ENCODE data around the gene C11orf86.
A peak's percentile ranks its signal among the peaks of the same experiment; 100 is the strongest.
"Not testable (repeated sequence)": the region's sequence is repeated elsewhere in the genome, so short reads cannot be mapped to it uniquely, and the experiment has no call there.

The C11orf86 gene

DNA sequence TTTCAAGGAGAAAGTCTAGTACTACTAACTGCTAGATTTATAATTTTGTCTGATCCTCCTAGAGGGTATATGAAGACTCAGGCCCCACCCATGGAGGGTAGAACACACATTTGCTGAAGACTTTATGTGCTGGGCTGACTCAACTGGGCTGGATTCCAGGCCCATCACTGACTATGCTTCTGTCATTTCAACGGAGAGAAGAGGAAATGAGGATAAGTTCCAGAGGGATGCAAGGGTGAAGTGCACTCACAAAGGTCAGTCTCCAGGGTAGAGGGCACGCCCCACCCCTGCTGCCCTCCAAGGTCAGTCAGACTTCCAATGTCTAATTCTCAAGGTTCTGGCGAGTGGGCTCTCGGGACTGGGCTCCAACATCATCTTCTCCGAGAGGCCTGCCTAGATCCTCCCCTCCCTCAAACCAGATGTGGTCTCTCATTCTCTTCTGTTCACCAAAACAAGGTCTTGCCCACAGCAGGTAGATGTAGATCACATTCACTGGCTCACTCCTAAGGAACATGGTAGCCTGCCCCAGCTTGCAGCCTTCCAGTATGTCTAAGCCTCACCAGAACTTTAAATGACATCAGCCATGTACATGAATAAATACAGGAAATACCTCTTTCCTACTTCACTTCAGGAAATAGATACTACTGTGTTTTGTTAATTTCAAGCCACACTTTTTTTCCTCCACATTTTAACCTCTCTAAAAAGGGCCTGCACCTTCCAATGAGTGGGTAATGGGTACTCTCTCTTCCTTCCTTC, 7.3 kb upstream of the C11orf86 start:
- no peak for DNase-seq

DNA sequence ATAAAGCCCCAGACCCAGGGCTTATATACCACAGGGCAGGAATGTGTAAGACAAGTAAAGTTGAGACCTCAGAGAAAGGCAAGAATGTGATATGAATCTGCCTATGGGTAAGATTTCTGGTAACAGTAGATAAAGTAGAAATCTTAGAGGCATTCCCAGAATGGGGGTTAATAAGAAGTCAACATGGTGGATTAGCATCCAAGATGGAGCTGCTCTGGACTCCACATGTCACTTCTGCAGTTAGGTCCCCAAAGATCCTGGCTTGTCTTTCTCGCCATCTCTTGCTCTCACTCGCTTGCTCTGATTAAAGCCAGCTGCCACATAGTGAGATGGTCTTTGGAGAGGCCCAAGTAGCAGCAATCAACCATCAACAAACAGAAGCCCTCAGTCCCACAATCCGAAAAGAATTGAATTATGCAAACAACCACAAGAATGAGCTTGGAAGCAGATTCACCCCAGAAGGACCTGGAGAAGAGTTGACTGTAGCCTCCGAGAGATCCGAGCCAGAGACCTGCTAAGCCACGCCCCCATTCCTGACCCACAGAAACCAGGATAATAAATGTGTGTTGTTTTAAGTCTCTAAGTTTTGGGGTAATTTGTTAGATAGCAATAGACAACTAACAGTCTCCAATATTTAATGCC, 5.4 kb upstream of the C11orf86 start:
- no peak for DNase-seq

DNA sequence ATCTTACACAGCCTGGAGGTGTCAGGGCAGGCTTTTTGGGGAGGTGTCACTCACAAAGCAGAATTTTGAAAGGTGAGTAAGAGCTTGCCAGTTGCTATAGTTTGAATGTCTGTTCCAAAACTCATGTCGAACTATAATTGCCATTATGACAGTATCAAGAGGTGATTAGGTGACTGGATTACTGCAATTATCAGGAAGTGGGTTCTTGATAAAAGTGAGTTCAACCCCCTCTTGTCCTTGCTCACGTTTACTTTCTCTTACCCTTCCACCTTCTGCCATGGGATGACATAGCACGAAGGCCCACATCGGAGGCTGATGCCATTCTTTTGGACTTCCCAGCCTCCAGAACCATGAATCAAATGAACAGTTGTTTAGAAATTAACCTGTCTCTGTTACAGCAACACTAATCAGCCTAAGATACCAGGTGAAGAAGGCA, 4.7 kb upstream of the C11orf86 start:
- DNase-seq = no peak

DNA sequence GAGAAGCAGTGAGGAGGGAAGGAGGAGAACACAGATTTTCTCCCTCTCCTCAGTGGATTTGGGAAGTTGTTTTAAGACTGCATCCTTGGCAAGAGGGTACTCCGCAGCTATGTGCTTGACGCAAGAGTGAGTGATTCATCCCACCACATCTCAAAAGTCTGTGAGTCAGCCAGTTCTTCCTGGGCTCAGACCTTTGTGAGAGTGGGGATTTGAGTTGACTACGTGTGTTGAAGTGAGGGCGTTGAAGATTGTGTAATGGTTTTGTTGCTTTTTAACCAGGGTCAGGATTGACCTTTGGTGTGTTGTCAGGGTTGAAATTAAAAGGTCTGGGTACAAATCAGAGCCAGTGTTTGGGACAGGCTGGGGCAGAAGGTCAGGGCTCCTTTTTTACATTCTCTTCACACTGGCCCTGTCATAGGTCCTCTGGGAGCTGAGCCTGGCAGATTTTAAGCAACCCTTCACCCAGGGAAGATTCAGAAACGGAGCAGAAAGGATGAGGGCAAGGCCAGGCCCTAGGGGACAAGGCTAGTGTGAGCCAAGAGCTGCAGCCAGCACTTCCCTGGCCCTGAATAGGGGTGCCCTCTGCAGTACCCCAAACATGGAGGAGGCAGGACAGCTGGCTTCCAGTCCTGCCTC, 4.2 kb upstream of the C11orf86 start:
- DNase-seq = no peak

DNA sequence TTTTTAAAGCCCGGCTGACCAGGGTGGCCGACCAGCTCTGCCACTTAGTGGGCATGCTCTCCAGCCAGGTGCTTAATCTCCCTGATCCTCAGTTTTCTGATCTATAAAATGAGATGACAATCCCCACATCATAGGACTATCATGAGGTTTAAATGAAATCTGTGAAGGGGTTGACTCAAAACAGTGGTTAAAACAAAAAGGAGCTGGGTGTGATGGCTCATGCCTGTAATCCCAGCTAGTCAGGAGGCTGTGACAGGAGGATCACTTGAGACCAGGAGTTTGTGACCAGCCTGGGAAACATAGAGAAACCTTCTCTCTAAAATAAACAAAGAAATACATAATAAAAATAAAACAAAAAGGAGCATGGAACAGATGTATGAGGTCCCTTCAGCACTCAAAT, 3.6 kb upstream of the C11orf86 start:
- DNase-seq = no peak

DNA sequence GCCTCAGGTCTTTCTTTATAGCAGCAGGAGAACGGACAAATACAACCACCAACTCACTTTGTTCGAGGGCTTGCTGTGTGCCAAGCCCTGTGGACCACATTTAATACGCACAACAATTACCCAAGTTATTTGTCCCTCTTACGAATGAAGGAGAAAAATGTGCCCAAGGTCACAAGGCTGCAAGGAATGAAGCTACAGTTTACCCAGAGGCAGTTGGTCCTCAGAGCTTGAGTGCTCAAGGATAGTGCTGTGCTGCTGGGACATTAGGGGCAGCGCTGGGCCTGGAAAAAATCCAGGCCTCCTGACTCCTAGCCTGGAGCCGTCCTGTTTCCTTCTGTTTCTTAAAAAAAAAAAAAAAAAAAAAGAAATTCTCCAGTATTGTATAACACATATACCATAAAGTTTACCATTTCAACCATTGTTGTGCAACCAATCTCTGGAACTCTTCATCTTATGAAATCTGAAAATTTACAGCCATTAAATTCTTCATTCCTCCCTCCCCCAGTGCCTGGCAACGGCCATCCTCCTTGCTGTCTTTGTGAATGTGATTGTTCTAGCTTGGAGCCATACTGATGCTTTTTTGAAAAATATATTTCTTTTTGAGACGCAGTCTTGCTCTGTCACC, 1.0 kb upstream of the C11orf86 start:
- no peak for DNase-seq

DNA sequence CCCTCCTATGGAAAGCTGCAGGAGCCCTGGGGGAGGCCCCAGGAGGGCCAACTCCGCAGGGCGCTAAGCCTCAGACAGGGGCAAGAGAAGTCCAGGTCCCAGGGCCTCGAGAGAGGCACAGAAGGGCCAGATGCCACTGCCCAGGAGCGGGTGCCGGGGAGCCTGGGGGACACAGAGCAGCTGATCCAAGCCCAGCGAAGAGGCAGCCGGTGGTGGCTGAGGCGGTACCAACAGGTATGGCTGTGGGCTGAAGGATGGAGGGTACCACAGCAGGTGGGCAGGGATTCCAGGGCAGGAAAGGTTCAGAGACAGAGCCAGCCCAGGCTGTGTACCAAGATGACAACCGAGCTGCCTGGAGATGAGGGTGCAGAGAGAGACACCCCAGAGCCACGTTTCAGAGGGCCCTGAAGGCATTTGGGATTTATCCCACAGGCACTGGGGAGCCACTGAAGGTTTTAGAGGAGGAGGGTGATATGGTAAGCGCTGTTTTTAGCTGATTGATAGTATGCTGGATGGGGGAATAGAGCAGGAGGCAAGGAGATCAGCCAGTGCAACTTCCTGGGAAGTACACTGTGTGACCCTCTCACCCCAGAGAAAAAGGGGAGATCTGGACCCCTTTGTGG, 412 bp downstream of the C11orf86 start:
- no peak for DNase-seq

DNA sequence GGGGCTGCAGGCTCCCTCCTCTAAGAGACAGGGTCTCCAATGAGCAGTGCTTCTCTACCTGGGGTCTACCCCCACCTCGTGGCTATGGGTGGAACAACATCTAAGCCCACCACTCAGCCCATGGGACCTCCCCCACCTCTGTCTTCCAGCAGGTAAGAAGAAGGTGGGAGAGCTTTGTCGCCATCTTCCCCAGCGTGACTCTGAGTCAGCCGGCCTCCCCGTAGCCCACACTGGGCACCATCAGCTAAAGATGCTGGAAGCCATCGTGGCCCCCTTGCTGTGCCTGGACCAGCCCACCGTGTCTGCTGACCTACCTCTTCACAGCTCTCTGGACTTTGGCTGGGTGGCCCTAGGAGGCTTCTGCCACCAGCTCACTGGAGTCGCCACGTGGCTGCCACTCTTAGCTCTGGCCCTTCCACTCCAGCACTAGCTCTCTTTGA, 944 bp downstream of the C11orf86 start:
- peak; percentile 18 for DNase-seq

DNA sequence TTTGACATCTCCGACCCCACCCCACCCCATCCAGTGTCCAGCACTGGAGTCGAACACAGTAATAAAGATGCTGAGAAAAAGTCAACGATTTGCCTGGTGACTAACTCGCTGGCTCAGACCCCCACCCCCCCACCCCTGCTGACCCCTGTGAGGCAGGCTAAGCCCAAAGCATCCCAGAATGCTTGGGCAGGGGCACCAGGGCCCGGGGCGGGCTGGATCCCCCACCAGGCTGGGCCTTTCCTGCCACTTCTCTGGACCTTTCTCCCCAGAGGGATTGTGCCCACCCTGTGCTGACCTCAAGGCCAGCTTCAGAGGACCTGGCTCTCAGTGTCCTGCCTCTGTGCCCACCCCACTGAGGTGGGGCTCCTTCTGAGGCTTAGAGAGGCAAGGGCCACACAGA, 1.8 kb downstream of the C11orf86 start:
- DNase-seq = no peak

DNA sequence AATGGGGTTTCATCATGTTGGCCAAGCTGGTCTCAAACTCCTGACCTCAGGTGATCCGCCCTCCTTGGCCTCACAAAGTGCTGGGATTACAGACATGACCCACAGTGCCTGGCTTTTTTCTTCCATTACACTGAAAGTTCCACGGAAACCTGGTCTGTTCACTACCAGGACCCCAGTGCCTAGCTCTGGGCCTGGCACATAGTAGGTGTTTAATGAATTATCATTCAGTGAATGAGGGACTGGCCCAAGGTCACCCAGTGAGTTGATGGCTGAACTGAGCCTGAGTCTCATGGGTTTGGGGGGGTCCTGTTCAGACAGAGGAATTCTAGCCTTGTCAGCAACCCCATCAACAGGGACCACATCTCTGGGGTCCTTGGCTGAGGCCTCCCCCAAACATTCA, 3.1 kb downstream of the C11orf86 start:
- DNase-seq = no peak

DNA sequence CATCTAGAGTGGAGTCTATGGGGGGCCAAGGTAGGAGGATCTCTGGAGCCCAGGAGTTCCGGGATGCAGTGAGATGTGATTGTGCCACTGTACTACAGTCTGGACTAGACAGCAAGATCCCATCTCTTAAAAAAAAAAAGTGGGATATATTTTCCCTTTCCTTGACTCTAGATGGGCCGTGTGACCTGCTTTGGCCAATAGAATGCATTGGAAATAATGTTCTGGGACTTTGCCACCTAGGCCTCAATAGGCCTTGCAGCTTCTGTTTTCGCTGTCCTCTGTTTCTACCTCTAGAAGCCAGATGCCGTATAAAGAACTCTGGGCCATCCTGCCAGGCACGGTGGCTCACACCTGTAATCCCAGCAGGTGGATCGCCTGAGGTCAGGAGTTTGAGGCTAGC, 3.6 kb downstream of the C11orf86 start:
- DNase-seq = no peak

DNA sequence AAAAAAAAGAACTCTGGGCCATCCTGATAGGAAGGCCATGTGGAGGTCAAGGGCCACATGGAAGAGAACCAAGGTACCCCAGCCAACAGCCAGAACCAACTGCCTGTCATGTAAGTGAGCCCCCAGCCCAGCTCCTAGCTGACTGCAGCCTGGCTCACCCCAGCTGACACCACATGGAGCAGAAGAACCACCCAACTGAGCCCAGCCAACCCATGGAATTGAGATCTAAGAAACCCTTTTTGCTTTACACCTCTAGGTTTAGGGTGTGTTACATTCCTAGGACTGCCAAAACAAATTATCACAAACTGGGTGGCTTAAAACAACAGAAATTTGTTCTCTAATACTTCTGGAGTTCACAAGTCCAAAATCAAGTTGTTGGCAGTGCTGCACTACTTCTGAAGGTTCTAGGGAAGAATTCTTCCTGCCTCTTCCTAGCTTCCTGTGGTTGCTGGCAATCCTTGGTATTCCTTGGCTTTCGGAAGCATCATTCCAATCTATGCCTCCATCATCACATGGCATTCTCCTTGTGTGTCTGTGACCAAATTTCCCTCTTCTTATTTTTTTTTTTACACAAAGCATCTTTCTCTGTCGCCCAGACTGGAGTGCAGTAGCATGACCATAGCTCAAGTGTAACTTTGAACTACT, 4.4 kb downstream of the C11orf86 start:
- no peak for DNase-seq

DNA sequence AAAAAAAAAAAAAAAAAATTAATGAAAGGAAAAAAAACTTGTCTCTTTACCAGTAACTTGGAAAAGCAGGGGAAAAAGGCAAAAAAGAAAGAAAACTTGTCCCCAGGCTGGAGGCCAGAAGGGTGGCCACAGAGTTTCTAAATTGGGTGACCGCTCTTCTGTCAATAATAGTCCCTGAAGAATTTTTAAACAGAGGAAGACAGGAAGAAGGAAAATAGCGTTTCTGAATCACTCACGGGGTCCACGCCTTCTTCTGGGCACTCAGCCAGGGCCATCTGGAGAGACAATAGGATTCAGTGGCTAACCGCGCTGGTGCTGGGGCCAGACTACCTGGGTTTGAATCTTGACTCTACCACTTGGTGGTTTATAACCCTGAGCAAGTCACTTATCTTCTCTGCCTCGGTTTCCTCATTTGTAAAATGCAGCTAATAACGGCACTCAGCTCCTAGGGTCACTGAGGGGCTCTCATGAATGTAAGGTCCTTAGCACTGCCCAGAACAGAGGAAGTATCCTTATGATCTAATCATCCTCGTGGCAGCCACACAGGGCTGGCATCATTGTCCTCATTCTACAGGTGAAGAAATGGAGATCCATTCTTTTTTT, 7.0 kb downstream of the C11orf86 start:
- peak; percentile 92 for DNase-seq

DNA sequence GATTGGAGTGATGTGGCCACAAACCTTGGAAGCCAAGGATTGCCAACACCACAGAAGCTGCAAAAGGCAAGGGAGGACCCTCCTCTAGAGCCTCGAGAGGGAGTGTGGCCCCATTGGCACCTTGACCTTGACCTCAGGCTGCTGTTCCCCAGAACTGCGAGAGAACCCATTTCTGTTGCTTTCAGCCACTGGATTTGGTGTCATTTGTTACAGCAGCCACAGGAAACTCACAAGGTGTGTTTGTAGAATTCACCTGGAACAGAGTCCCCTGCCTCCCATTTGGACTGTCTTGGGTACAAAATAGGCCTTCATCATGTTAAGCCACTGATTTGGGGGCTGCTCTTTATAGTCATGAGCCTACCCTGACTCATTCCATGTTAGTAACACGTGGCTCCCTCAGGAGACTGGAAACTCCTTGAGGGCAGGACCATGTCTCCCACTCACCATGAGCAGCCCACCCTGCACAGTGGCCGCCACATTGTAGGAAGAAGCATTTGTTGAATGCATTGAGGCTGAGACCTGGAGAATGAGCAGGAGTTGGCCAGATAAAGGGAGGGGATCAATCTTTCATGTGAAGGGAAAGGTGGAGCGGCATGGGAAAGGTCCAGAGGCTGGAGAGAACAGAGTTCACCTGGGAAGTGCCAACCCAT, 8.3 kb downstream of the C11orf86 start:
- no peak for DNase-seq

DNA sequence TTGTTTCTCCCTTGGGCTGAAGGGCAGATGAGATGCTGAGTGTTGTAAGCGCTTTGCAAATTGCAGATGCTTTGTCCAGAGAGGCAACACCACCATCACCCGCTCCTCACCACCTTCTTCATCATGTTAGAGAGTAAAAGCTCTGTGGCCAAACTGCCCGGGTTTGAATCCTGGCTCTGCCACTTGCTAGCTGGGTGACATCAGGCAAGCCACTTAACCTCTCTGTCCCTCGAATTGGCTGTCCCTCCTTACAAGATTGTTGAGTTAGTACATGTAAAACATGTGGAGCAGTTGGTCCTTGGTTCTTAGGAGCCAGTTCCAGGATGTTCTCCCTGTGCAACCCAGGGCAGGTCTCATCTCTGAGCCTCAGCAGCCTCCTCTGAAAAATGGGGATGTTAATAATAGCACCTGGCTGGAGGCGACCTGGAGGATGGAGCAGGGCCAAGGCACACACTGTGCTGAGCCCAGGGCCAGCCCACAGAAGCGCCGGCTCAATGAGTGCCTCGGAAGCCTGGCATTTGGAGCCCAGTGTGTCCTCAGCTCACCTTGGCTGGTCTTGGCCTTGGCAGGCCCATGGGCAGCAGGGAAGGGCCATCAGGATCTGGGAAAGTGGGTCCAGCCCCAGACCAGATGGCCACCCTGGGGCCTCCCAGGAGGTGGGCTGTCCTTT, 10.5 kb downstream of the C11orf86 start:
- no peak for DNase-seq

DNA sequence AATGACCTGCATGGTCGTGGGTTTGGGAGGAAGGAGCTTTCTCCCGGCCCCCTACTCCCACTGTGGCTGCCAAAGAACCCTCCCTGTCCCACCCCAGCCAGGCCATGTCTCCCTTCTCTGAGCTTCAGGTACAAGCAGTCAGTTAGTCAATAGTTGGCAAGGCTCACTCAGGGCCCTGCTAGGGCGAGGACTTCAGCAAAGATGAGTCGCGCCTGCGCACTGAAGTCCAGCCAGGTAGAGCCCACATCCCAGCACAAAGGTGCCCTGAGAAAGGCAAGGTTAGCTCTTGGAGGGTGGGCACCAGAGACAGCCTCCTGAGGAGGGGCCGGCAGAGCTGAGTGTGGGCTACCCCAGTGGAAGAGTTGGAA, 11.1 kb downstream of the C11orf86 start:
- DNase-seq = no peak

DNA sequence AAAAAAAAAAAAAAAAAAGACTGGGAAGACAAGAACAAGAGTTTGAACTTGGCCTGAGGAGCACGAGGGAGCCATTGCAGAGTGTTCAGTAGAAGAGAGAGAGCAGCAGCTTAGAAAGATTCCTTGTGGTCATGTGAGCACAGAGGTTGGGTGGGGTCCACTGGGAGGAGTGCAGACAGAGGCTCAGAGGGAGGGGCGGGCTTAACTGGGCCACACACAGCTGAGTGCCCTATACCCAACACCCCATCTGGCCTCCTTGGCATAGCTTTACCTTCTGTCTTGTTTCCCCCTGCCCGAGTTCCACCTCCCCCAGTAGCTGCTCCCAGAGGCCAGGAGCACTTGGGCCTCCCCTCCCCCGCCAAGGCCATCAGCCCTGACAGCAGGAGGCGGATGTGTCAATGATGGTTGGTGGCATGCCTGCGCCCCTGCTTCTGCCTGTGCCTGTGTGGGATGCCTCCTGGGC, 12.1 kb downstream of the C11orf86 start:
- peak; percentile 64 for DNase-seq

DNA sequence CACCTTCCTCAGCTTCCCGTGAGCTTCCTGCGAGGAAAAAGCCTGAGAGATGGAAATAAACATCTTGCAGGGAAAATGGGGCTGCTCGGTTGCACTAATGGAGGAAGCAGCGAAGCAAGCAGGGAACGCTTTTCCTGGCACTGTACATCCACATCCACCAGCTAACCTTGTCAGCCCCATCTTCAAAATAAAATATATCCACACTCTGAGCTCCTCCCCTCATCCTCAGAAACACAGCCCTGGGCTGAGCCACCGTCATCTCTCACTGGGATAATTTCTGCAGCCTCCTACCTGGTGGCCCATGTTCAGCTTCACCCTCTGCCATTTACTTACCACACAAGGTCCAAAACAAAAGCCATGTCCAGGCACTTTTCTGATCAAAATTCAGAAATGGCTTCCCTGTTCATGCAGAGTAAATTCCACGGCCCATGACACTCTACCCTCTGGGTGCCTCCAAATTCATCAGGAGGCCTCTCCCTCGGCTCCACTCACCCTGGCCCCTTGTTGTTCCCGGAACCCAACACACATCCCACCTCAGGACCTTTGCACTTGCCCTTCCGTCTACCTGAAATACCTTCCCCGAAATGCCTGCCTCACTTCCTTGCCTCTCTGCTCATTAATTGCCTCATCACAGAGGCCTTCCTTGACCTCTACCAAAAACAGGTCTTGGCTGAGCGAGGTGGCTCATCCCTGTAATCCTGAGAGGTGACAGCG, 13.0 kb downstream of the C11orf86 start:
- no peak for DNase-seq

DNA sequence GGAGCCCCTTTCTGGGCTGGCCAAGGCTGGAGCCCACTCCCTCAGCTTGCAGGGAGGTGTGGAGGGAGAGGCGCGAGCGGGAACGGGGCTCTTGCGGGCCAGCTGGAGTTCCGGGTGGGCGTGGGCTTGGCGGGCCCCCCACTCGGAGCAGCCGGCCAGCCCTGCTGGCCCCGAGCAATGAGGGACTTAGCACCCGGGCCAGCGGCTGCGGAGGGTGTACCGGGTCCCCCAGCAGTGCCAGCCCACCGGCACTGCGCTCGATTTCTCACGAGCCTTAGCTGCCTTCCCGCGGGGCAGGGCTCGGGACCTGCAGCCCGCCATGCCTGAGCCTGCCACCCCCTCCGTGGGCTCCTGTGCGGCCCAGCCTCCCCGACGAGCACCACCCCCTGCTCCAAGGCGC, 13.6 kb downstream of the C11orf86 start:
- not testable (repeated sequence) for DNase-seq

DNA sequence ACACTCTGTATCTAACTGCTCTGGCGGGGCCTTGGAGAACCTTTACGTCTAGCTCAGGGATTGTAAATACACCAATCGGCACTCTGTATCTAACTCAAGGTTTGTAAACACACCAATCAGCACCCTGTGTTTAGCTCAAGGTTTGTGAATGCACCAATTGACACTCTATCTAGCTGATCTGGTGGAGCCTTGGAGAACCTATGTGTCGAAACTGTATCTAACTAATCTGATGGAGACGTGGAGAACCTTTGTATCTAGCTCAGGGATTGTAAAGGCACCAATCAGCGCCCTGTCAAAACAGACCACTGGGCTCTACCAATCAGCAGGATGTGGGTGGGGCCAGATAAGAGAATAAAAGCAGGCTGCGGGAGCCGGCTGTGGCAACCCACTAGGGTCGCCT, 14.3 kb downstream of the C11orf86 start:
- DNase-seq = not testable (repeated sequence)
